Measurements from ENCODE around the gene PLEKHG4B.

Gene PLEKHG4B

GRCh38 chr5:139579-140442 is 47.8 kb downstream of the PLEKHG4B start:
- no peak for DNase-seq

DNA sequence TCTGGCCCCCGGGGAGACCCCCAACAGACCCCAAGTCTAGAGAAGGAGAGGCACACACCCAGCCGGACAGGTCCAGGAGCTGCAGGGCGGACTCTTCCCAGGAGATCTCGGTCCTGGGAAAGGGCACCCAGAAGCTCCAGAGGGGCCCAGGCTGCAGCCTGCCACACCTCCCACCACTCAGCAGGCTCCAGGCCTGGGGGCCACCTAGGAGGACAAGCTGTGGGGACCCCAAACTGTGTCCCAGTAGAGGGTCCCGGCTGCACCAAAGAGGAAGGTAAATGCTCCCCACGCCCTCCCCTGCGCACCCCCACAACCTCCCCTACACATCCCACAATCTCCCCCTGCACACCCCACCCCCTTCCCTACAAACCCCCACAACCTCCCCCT is 48.5 kb downstream of the PLEKHG4B start:
- no peak for DNase-seq

DNA sequence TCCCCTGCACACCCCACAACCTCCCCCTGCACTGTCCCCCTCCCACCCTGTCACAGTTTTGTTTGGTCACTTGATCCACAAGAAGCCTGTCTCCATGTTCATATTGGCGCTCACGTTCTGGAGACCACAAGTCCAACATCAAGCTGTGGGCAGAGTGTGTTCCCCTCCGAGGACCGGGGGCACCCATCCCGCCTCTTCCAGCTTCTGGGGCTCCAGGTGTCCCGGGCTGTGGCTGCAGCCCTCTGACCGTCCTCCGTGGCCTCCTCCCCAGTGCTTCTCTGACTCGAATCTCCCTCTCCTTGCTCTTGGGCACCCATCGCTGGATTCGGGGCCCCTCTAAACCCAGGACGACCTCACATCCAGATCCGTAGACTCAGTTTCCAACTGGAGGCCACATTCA is 49.2 kb downstream of the PLEKHG4B start:
- DNase-seq, result no peak

DNA sequence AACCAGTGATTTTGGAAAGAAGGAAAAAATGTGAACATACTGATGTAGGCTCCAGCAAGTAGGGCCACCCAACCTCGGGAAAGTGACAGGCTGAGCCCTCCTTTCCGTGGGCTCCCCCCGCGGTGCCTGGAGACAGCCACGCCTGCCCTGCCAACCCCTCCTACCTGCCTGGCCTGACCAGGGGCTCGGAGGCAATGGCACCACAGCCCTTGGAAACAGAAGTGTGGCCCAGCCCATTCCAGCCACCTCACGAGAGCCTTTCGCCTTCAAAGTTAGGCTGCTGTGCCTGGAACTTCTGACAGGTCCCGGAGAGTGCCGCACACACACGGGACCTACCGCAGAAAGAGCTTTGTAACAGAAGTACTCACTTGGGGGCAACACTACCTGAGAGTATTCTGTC is 49.8 kb downstream of the PLEKHG4B start:
- no peak for DNase-seq

GRCh38 chr5:142246-142810 is 50.4 kb downstream of the PLEKHG4B start:
- no peak for DNase-seq

DNA sequence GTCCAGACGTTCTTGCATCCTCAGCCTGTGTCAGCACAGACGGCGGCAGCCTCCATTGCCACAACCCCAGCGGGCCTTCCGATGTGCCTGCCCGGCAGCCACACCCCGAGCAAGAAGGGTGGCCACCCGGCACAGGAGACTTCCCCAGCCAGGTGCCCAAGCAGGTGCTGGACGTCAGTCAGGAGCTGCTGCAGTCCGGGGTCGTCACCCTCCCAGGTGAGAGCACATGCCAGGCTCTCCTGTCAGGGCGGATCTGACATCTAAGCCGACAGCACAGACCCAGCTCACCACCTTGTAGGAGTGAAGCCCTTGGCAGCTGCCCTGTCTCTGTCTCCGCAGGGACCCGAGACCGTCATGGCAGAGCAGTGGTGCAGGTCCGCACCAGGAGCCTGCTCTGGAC is 51.1 kb downstream of the PLEKHG4B start:
- no peak for DNase-seq

DNA sequence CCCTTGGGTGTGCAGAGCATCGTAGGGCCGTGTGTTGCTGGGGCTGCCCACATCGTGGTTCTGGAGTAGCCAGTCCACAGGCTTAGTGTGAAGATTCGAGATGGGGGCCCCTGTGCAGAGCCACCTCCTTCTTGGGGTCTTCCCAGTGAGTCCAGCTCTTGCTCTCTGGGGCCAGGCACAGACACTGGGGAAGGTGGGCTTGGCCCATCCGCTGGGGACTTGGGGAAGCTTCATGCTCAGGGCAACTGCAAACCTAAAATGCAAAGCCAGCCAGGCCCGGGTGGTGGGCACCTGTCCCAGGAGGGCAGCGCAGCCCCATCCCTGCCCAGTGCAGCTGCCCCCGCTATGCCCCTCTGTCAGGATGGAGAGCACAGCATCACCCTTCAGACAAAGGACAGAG is 53.0 kb downstream of the PLEKHG4B start:
- no peak for DNase-seq

DNA sequence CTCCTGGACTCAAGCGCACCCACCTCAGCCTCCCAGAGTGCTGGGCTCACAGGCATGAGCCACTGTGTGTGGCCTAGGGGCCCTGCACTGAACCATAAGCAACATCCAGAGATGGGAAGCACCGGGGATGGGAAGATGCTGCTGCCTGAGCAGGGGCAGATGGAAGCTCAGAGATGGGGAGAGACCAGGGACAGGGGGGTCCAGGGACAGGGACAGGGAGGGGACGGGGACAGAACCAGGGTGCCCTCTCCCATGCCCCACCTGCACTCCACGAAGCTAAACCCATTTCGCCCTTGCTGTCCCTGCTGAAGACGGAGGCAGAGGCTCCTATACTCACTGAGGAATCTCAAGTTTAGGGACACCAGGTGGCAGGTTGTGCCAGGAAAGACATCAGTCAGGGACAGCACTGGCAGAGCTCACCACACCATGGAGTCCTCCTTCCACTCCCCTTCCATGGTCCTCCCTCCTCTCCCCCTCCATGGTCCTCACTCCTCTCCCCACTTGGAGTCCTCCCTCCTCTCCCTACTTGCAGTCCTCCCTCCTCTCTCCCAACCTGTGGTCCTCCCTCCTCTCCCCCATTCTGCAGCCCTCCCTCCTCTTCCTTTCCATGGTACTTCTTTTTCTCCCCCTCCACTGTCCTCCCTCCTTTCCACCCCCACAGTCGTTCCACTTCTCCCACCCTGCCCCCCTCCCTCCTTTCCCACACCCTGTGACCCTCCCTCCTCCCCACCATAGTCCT is 53.8 kb downstream of the PLEKHG4B start:
- no peak for DNase-seq

- peak; percentile 60 for DNase-seq
Measured at GRCh38 chr5:147751-148150, 55.8 kb downstream of the PLEKHG4B start.

DNA sequence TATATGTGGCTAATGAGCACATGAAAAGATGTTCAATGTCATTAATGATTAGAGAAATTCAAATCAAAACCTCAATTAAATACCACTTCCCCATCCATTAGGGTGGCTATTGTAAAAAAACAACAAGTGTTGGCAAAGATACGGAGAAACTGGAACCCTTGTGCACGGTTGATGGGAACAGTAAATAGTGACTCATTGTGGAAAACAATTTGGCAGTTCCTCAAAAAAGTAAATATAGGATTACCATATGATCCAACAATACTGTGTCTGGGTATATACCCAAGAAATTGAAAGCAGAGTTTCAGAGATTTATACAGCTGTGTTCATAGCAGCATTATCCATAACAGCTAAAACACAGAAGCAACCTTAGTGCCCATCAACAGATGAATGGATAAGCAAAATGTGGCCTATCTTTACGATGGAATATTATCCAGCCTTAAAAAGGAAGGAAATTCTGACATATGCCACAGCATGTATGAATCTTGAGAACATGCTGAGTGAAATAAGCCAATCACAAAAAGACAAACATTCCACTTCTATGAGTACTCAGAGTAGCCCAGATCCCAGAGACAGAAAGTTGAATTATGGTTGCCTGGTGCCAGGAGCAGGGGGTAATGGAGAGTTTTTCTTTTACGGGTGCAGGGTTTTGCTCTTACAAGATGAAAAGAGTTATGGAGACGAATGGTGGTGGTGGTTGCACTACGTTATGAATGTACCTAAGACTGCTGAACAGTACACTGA is 57.9 kb downstream of the PLEKHG4B start:
- peak; percentile 92 for DNase-seq

- DNase-seq, result no peak
Measured at GRCh38 chr5:150746-151145, 58.8 kb downstream of the PLEKHG4B start.

DNA sequence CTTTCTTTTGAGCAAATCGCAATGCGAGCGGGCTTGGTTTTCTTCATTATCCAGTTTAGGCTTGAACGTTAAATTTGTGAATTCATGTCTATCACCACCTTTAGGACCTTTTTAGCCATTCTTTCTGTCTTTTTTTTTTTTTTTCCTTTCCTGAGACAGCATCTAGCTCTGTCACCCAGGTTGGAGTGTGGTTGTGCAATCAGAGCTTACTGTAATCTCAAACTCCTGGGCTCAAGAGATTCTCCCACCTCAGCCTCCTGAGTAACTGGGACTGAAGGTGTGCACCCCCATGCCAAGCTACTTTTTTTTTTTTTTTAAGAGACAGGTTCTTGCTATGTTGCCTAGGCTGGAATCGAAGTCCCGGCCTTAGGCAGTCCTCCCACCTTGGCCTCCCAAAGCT is 60.1 kb downstream of the PLEKHG4B start:
- no peak for DNase-seq

- DNase-seq, result no peak
Measured at GRCh38 chr5:153256-153655, 61.3 kb downstream of the PLEKHG4B start.

GRCh38 chr5:154236-154635 is 62.3 kb downstream of the PLEKHG4B start:
- DNase-seq, result no peak

- DNase-seq, result no peak
Measured at GRCh38 chr5:154826-155225, 62.9 kb downstream of the PLEKHG4B start.

GRCh38 chr5:155651-156410 is 63.9 kb downstream of the PLEKHG4B start:
- no peak for DNase-seq

GRCh38 chr5:156411-157072 is 64.6 kb downstream of the PLEKHG4B start:
- no peak for DNase-seq

- DNase-seq, result no peak
Measured at GRCh38 chr5:157126-157715, 65.3 kb downstream of the PLEKHG4B start.

GRCh38 chr5:157801-158200 is 65.8 kb downstream of the PLEKHG4B start:
- no peak for DNase-seq

- DNase-seq, result no peak
Measured at GRCh38 chr5:158807-159447, 67.0 kb downstream of the PLEKHG4B start.

Measured in DMS53 (cell line).